HL-60 (cell line): Measurements from ENCODE around the gene CATSPERB.
"Not testable (repeated sequence)": the region's sequence is repeated elsewhere in the genome, so short reads cannot be mapped to it uniquely, and the experiment has no call there.

Experiments used
- CTCF ChIP-seq: IDR thresholded peaks from one replicate; pipeline ENCODE4 v1.5.1; 2011; ENCODE audit warnings: low read length, control low read depth, inconsistent platforms; ENCODE audit not compliant: insufficient read depth
- REST ChIP-seq: IDR thresholded peaks from 2 replicates; pipeline ENCODE4 v1.6.1; 2012; ENCODE audit warnings: low read depth; ENCODE audit not compliant: insufficient replicate concordance

GRCh38 chr14:91739867-91740266 is 8.0 kb upstream of the CATSPERB start:
- TF ChIP-seq CTCF, REST: not testable (repeated sequence)
